HK-2 (cell line): ENCODE data around the gene URB2.
"Not testable (repeated sequence)": the region's sequence is repeated elsewhere in the genome, so short reads cannot be mapped to it uniquely, and the experiment has no call there.

ENCODE experiments used
- DNase-seq: peaks from one replicate; pipeline ENCODE4 v3.0.0-alpha.2; 2018; ENCODE audit not compliant: unreplicated experiment

The URB2 gene

GRCh38 chr1:229625915-229626831 is at the start of gene URB2, which contains the start of gene TAF5L:
URB2 (plus strand) TSS chr1:229626247; CDS start chr1:229627634, 1,387 bp downstream.
TAF5L (minus strand) TSS chr1:229626122; CDS start chr1:229614482, 11,640 bp downstream.
- DNase-seq, result peak; percentile 91

- no peak for DNase-seq
Observed at GRCh38 chr1:229578168-229579058, 47.6 kb upstream of the URB2 start.

GRCh38 chr1:229579059-229579673 is 46.9 kb upstream of the URB2 start:
- no peak for DNase-seq

- no peak for DNase-seq
Observed at GRCh38 chr1:229581485-229581884, 44.6 kb upstream of the URB2 start.

- no peak for DNase-seq
Observed at GRCh38 chr1:229582011-229582694, 43.9 kb upstream of the URB2 start.

GRCh38 chr1:229582715-229583114 is 43.3 kb upstream of the URB2 start:
- no peak for DNase-seq

GRCh38 chr1:229585338-229585737 is 40.7 kb upstream of the URB2 start:
- no peak for DNase-seq

GRCh38 chr1:229590119-229590518 is 35.9 kb upstream of the URB2 start:
- no peak for DNase-seq

- DNase-seq, result no peak
Observed at GRCh38 chr1:229593800-229594199, 32.2 kb upstream of the URB2 start.

- DNase-seq, result no peak
Observed at GRCh38 chr1:229594227-229595008, 31.6 kb upstream of the URB2 start.

- not testable (repeated sequence) for DNase-seq
Observed at GRCh38 chr1:229595876-229596275, 30.2 kb upstream of the URB2 start.

- no peak for DNase-seq
Observed at GRCh38 chr1:229596925-229597699, 28.9 kb upstream of the URB2 start.

- no peak for DNase-seq
Observed at GRCh38 chr1:229597877-229598276, 28.2 kb upstream of the URB2 start.

GRCh38 chr1:229599218-229599954 is 26.7 kb upstream of the URB2 start:
- DNase-seq, result no peak

- no peak for DNase-seq
Observed at GRCh38 chr1:229600229-229600628, 25.8 kb upstream of the URB2 start.

- no peak for DNase-seq
Observed at GRCh38 chr1:229603371-229604005, 22.6 kb upstream of the URB2 start.

- DNase-seq, result no peak
Observed at GRCh38 chr1:229607370-229607769, 18.7 kb upstream of the URB2 start.

- no peak for DNase-seq
Observed at GRCh38 chr1:229608590-229608989, 17.5 kb upstream of the URB2 start.

- no peak for DNase-seq
Observed at GRCh38 chr1:229613938-229614337, 12.1 kb upstream of the URB2 start.
